ENCODE data around the gene LRRC51.

- TF ChIP-seq, protein P1, sequence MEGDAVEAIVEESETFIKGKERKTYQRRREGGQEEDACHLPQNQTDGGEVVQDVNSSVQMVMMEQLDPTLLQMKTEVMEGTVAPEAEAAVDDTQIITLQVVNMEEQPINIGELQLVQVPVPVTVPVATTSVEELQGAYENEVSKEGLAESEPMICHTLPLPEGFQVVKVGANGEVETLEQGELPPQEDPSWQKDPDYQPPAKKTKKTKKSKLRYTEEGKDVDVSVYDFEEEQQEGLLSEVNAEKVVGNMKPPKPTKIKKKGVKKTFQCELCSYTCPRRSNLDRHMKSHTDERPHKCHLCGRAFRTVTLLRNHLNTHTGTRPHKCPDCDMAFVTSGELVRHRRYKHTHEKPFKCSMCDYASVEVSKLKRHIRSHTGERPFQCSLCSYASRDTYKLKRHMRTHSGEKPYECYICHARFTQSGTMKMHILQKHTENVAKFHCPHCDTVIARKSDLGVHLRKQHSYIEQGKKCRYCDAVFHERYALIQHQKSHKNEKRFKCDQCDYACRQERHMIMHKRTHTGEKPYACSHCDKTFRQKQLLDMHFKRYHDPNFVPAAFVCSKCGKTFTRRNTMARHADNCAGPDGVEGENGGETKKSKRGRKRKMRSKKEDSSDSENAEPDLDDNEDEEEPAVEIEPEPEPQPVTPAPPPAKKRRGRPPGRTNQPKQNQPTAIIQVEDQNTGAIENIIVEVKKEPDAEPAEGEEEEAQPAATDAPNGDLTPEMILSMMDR (IDR thresholded peaks at IDR 0.05; ENCODE audit: low read depth, low read length): no peak
- TF ChIP-seq EZH2phosphoT487 (IDR thresholded peaks at IDR 0.05; ENCODE audit: low read depth): no peak
Measured at GRCh38 chr11:72042064-72042745, 38.4 kb upstream of the LRRC51 start.
